Common myeloid progenitor, CD34-positive (primary cell): ENCODE measurements around the gene ZNF616.
"Not testable (repeated sequence)": the region's sequence is repeated elsewhere in the genome, so short reads cannot be mapped to it uniquely, and the experiment has no call there.

ENCODE experiments used
- CTCF ChIA-PET: fragments of 350-600 bp; sonication (Branson Sonifier 250); formaldehyde crosslinking; loops from one replicate; lab custom pipeline; 2021; ENCODE audit warnings: antibody characterized with exemption; lab: Charles Lee
- POLR2A ChIA-PET: fragments of 350-600 bp; sonication (Branson Sonifier 250); formaldehyde crosslinking; loops from one replicate; lab custom pipeline; 2021; ENCODE audit warnings: antibody characterized with exemption; lab: Charles Lee
- DNase-seq, 3 donors: peaks; one replicate each; pipeline versions ENCODE4 v3.0.0 to v3.0.0-alpha.2; 2013
- H3K27ac ChIP-seq, 2 experiments: 1 replicate in 1 of 2; 2 replicates in 1 of 2; pipeline ENCODE4 v1.7.0; 2013; ENCODE audit warnings: inconsistent platforms in 2 of 2, low read length in 2 of 2, mild to moderate bottlenecking in 2 of 2, low read depth in 1 of 2, moderate library complexity in 1 of 2; ENCODE audit not compliant: severe bottlenecking in 2 of 2, insufficient read depth in 1 of 2, poor library complexity in 1 of 2
- H3K27me3 ChIP-seq, 5 experiments: replicated peaks in 2 of 5; 1 replicate in 3 of 5; 2 replicates in 2 of 5; pipeline versions ENCODE4 v1.6.1 to v1.7.0; 2013; ENCODE audit warnings: low read length in 4 of 5, mild to moderate bottlenecking in 2 of 5, moderate library complexity in 2 of 5, inconsistent platforms in 1 of 5; ENCODE audit not compliant: insufficient read depth in 5 of 5, control insufficient read depth in 4 of 5
- H3K36me3 ChIP-seq, 4 experiments: 1 replicate in 2 of 4; 2 replicates in 2 of 4; pipeline versions ENCODE4 v1.6.1 to v1.7.0; 2013; ENCODE audit warnings: low read length in 3 of 4, control low read depth in 1 of 4, mild to moderate bottlenecking in 1 of 4; ENCODE audit not compliant: control insufficient read depth in 4 of 4, insufficient read depth in 4 of 4
- H3K4me1 ChIP-seq, 4 experiments: 1 replicate in 3 of 4; 2 replicates in 1 of 4; pipeline versions ENCODE4 v1.6.1 to v1.7.1; 2013; ENCODE audit warnings: low read length in 3 of 4, mild to moderate bottlenecking in 3 of 4, control low read depth in 1 of 4, inconsistent platforms in 1 of 4, moderate library complexity in 1 of 4; ENCODE audit not compliant: control insufficient read depth in 4 of 4, insufficient read depth in 4 of 4; ENCODE audit errors: control extremely low read depth in 1 of 4
- H3K4me3 ChIP-seq, 7 experiments: 1 replicate in 4 of 7; 2 replicates in 3 of 7; pipeline versions ENCODE4 v1.5.1 to v1.7.0; 2013; ENCODE audit warnings: mild to moderate bottlenecking in 7 of 7, low read length in 6 of 7, moderate library complexity in 6 of 7, inconsistent platforms in 2 of 7, low read depth in 2 of 7, control low read depth in 1 of 7; ENCODE audit not compliant: insufficient read depth in 4 of 7, control insufficient read depth in 1 of 7; ENCODE audit errors: extremely low read depth in 1 of 7
- H3K9me3 ChIP-seq, 5 experiments: 1 replicate in 4 of 5; 2 replicates in 1 of 5; pipeline versions ENCODE4 v1.6.1 to v1.7.1; 2013; ENCODE audit warnings: low read length in 4 of 5, mild to moderate bottlenecking in 2 of 5, inconsistent platforms in 1 of 5, low read depth in 1 of 5, moderate library complexity in 1 of 5; ENCODE audit not compliant: control insufficient read depth in 4 of 5, insufficient read depth in 2 of 5; ENCODE audit errors: control extremely low read depth in 1 of 5
- WGBS: methylation state at CpG from one replicate; pipeline ENCODE4 v1.1.5; 2013; ENCODE audit not compliant: insufficient coverage; 5-methylcytosine and 5-hydroxymethylcytosine counted together

Gene ZNF616

DNA sequence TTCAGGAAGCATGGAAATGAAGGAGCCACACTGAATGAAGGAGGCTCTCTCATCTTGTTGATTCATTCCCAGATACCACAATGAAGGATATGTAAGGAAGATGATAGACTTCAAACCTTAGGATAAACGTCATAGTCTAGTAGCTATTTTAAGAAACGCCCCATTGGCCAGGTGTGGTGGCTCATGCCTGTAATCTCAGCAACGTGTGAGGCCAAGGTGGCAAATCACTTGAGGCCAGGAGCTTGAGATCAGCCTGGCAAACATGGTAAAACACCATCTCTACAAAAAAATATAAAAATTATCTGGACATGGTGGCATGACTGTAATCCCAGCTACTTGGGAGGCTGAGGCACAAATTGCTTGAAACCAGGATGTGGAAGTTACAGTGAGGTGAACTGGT is 27.1 kb downstream of the ZNF616 start:
- no peak overlapping the region for H3K27ac ChIP-seq
- ChIA-PET POLR2A (no interaction called here), CTCF (interaction anchor here (0.6 kb wide), 1 partner anchor 52 kb away, joined by 3 read pairs; no protein-coding TSS in a partner anchor)
- no peak overlapping the region for H3K4me3 ChIP-seq
- WGBS: 89% methylated on average over 2 of the region's 3 CpGs
- H3K4me1 ChIP-seq: no peaks in the 10 kb centered on the region
- no peak for DNase-seq
- H3K9me3 ChIP-seq: peaks cover 23 to 94% (median 59%) of the 10 kb centered on the region in 5 experiments
- H3K36me3 ChIP-seq: peaks cover 17 to 34% (median 24%) of the 10 kb centered on the region in 4 experiments
- H3K27me3 ChIP-seq: no peaks in the 10 kb centered on the region

GRCh38 chr19:52110780-52111179 is 29.0 kb downstream of the ZNF616 start:
- WGBS: 97% methylated on average over 6 of the region's 6 CpGs
- H3K27me3 ChIP-seq: no peaks in the 10 kb centered on the region
- no peak for DNase-seq
- H3K4me1 ChIP-seq: no peaks in the 10 kb centered on the region
- peaks cover 19 to 87% (median 52%) of the 10 kb centered on the region in 5 experiments for H3K9me3 ChIP-seq
- H3K4me3 ChIP-seq: no peak overlapping the region
- H3K36me3 ChIP-seq: peaks cover 7 to 17% (median 10%) of the 10 kb centered on the region in 4 experiments
- CTCF ChIA-PET: no interaction called here
- H3K27ac ChIP-seq: no peak overlapping the region
- POLR2A ChIA-PET: no interaction called here

GRCh38 chr19:52102782-52103181 is 37.0 kb downstream of the ZNF616 start:
- WGBS: no CpG with 5 or more reads among the region's 1 CpG
- Histone ChIP-seq H3K9me3 (peaks cover 6 to 56% (median 20%) of the 10 kb centered on the region in 5 experiments), H3K27me3 (no peaks in the 10 kb centered on the region), H3K4me1 (no peaks in the 10 kb centered on the region), H3K27ac (no peak overlapping the region), H3K36me3 (no peaks in the 10 kb centered on the region), H3K4me3 (no peak overlapping the region)
- CTCF ChIA-PET: no interaction called here
- POLR2A ChIA-PET: no interaction called here
- no peak for DNase-seq

GRCh38 chr19:52101866-52102562 is 37.7 kb downstream of the ZNF616 start:
- WGBS: 100% methylated on average over 1 of the region's 2 CpGs
- Histone ChIP-seq H3K36me3 (no peaks in the 10 kb centered on the region), H3K27ac (no peak overlapping the region), H3K4me1 (no peaks in the 10 kb centered on the region), H3K27me3 (no peaks in the 10 kb centered on the region), H3K4me3 (no peak overlapping the region), H3K9me3 (peaks cover 3 to 55% (median 24%) of the 10 kb centered on the region in 5 experiments)
- no peak for DNase-seq
- ChIA-PET POLR2A (no interaction called here), CTCF (no interaction called here)

GRCh38 chr19:52099497-52100138 is 40.1 kb downstream of the ZNF616 start:
- CTCF ChIA-PET: no interaction called here
- peaks cover 0 to 12% (median 8%) of the 10 kb centered on the region in 4 experiments for H3K4me1 ChIP-seq
- H3K27ac ChIP-seq: no peak overlapping the region
- WGBS: 100% methylated on average over 1 of the region's 2 CpGs
- no peaks in the 10 kb centered on the region for H3K36me3 ChIP-seq
- no peak for DNase-seq
- H3K9me3 ChIP-seq: peaks cover 2 to 47% (median 19%) of the 10 kb centered on the region in 5 experiments
- no peak overlapping the region for H3K4me3 ChIP-seq
- POLR2A ChIA-PET: no interaction called here
- no peaks in the 10 kb centered on the region for H3K27me3 ChIP-seq

- Histone ChIP-seq H3K36me3 (peaks cover 7 to 21% (median 11%) of the 10 kb centered on the region in 4 experiments), H3K9me3 (peaks cover 0 to 54% (median 31%) of the 10 kb centered on the region in 5 experiments), H3K4me1 (peaks cover 0 to 15% (median 10%) of the 10 kb centered on the region in 4 experiments), H3K4me3 (peak overlapping the region in 1 of 7 experiments; percentile 100)
- H3K27me3 ChIP-seq, DNase-seq, POLR2A ChIA-PET, H3K27ac ChIP-seq, CTCF ChIA-PET: not testable (repeated sequence)
- 100% methylated on average over 1 of the region's 3 CpGs for WGBS
Measured at GRCh38 chr19:52096416-52096815, 43.3 kb downstream of the ZNF616 start.
